Effector memory CD4-positive, alpha-beta T cell (primary cell): ENCODE measurements around the gene SLC25A33.
A peak's percentile ranks its signal among the peaks of the same experiment; 100 is the strongest.
"Not testable (repeated sequence)": the region's sequence is repeated elsewhere in the genome, so short reads cannot be mapped to it uniquely, and the experiment has no call there.

Experiments
- DNase-seq, 3 donors: peaks; one replicate each; pipeline ENCODE4 v3.0.0-alpha.2; 2020
- H3K27ac ChIP-seq: 2 replicates; pipeline ENCODE4 v1.7.0; 2013; ENCODE audit warnings: mild to moderate bottlenecking, low read length, moderate library complexity; ENCODE audit not compliant: insufficient read depth, poor library complexity, severe bottlenecking
- H3K27me3 ChIP-seq: replicated peaks from 2 replicates; pipeline ENCODE4 v1.7.0; 2013; ENCODE audit warnings: mild to moderate bottlenecking, low read length; ENCODE audit not compliant: insufficient read depth, control insufficient read depth, poor library complexity, severe bottlenecking
- H3K36me3 ChIP-seq: 2 replicates; pipeline ENCODE4 v1.7.0; 2013; ENCODE audit warnings: mild to moderate bottlenecking, low read length, moderate library complexity; ENCODE audit not compliant: control insufficient read depth, insufficient read depth
- H3K4me1 ChIP-seq: 2 replicates; pipeline ENCODE4 v1.7.0; 2013; ENCODE audit warnings: low read length, mild to moderate bottlenecking; ENCODE audit not compliant: control insufficient read depth, insufficient read depth, poor library complexity, severe bottlenecking
- H3K4me3 ChIP-seq: 2 replicates; pipeline ENCODE4 v1.7.0; 2013; ENCODE audit warnings: low read length, low read depth, mild to moderate bottlenecking; ENCODE audit not compliant: insufficient read depth, poor library complexity, severe bottlenecking
- H3K9me3 ChIP-seq: 2 replicates; pipeline ENCODE4 v1.7.0; 2013; ENCODE audit warnings: mild to moderate bottlenecking, low read length, moderate library complexity; ENCODE audit not compliant: control insufficient read depth

Gene SLC25A33

DNA sequence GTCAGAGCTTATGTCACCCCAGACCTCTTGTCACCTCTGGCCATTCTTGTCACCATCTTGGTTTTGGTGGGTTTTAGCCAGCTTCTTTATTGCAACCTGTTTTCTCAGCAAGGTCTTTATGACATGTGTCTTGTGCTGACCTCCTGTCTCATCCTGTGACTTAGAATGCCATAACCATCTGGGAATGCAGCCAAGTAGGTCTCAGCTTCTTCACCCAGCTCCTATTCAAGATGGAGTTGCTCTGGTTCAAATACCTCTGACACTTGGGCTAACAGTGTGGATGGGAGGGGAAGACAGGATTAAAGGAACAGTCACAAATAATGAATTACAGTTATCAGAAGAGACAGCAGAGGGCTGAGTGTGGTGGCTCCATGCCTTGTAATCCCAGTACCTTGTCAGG, 81.8 kb downstream of the SLC25A33 start:
- no peaks in the 10 kb centered on the region for H3K36me3 ChIP-seq
- no peaks in the 10 kb centered on the region for H3K27me3 ChIP-seq
- no peak overlapping the region for H3K27ac ChIP-seq
- H3K9me3 ChIP-seq, result no peaks in the 10 kb centered on the region
- no peak overlapping the region for H3K4me3 ChIP-seq
- DNase-seq, result no peak
- H3K4me1 ChIP-seq, result peaks cover 1% of the 10 kb centered on the region

DNA sequence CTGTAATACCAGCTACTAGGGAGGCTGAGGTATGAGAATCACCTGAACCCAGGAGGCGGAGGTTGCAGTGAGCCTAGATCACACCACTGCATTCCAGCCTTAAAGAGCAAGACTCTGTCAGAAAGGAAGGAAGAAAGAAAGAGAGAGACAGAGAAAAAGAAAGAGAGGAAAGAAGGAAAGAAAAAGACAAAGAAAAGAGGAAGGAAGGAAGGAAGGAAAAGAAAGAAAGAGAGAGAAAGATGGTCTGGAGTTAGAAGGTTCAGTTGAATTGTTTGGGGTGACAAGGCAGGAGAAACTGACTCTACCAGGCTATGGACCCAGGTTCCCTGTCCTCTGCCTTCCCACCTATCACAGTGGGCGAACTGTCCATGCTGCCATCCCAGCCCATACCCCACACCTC, 84.8 kb downstream of the SLC25A33 start:
- Histone ChIP-seq H3K4me3 (no peak overlapping the region), H3K4me1 (peaks cover 26% of the 10 kb centered on the region), H3K27me3 (no peaks in the 10 kb centered on the region), H3K27ac (no peak overlapping the region), H3K9me3 (no peaks in the 10 kb centered on the region), H3K36me3 (no peaks in the 10 kb centered on the region)
- DNase-seq, result no peak

DNA sequence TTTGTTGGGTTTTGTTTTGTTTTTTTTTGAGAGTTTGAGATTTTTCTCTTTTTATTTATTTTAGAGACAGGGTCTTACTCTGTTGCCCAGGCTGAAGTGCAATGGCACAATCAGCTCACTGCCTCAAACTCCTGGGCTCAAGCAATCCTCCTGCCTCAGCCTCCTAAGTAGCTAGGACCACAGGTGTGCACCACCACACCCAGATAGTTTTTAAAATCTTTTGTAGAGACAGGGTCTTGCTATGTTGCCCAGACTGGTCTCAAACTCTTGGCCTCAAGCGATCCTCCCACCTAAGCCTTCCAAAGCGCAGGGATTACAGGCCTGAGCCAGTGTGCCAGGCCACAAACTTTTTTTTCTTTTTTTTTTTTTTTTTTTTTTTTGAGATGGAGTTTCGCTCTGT, 85.8 kb downstream of the SLC25A33 start:
- H3K27me3 ChIP-seq, H3K36me3 ChIP-seq, H3K27ac ChIP-seq, H3K9me3 ChIP-seq, DNase-seq, H3K4me3 ChIP-seq: not testable (repeated sequence)
- peaks cover 27% of the 10 kb centered on the region for H3K4me1 ChIP-seq

DNA sequence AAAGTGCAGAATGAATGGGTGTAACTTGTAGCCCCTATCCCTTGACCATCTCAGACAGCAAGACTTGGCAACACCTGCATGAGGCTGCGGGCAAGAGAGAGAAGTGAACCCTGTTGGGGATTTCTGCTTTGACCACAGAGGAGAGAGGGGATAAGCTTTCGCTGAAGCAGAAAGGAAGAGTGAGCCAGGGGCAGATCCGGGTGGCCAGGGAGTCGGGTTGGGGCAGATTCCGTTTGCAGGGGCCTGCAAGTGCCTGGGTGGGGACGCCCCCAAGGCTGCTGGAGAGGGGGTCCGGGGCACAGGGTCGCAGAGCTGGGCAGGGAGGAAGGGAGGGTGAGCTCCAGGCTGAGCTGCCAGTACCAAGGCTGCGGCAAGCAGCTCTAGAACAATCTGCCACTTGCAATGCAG, 86.9 kb downstream of the SLC25A33 start:
- Histone ChIP-seq H3K4me3 (peak overlapping the region; percentile 52), H3K36me3 (no peaks in the 10 kb centered on the region), H3K27me3 (no peaks in the 10 kb centered on the region), H3K27ac (no peak overlapping the region), H3K4me1 (peaks cover 27% of the 10 kb centered on the region), H3K9me3 (no peaks in the 10 kb centered on the region)
- DNase-seq, result peak in 1 of 3 donors; percentile 7

DNA sequence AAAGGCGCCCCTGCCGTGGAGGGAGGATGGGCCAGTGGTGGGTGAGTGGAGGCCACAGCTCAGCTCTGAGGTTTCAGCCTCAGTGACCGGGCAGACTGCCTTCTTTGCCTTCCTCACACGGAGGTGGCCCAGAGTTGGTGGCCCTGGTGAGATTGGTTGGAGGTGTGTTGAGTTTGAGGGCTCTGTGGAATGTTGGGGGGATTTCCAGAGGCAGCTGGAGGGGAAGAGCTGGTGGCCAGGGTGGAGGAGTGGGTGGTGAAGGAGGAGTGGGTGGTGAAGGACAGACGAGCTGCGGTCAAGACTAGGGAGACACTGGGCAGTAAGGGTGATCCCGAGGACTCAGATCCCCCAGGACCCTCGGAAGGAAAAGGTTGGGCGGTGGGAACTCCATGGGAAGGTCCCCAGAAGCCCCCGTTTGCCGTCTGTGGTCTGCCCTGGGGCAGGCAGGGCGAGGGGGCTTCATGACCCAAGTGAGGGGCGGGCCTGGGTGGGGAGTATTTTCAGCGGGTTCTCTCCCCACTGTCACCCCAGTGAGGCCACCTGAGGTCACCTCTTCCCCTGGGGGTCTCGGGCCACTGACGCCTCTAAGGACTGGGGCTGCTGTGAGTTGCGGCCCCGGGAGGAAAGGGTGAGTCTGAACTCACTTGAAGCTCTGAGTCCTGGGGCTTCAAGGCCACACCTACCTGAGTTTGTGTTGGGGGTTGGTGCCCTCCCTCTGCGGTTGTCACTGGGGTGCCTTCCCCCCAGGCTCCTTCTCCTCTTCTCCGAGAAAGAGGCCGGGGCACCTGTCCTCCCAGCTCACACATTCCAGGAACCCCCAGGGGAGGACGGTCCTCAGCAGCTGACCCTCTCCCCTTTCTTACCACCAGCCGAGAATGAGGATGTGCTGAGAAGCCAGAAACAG, 89.5 kb downstream of the SLC25A33 start:
- Histone ChIP-seq H3K9me3 (no peaks in the 10 kb centered on the region), H3K4me3 (peak overlapping the region; percentile 33), H3K36me3 (no peaks in the 10 kb centered on the region), H3K4me1 (peaks cover 27% of the 10 kb centered on the region), H3K27me3 (no peaks in the 10 kb centered on the region), H3K27ac (peak overlapping the region; percentile 84)
- DNase-seq, result peak; percentile 45 to 57 (median 45)

DNA sequence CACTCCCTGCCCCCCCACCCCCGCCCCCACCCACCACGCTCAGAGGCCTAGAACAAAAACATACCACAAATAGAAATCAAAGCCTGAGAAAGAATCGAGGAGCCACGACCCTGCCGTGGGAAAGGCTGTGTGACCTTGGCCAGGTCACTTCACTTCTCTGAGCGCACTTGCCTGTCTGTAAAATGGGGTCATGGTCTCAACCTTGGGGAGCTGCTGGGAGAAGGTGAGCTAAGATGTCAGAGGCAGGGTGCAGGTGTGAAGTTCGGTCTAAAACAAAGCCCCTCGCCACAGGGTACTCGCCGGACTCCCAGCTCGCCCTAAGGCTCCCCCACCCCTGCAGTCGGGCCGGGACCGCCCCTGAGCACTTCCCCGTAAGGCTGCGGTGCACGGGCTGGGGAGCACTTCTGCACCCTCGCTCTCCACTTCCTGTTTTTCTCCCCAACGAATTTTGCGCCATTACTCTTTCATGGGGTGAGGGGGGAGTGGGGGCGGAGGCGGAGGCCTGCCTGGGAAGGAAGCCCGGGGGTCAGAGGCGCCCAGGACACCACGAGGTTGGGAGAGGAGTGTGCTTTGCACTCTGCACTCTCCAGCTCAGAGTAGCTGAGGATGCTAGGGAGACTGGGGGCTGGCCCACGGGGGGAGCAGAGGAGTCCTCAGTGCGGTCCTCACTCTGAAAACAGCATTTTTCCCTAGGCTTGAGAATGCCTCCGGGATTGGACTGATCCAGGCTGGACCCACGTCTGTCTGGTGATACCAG, 90.4 kb downstream of the SLC25A33 start:
- peaks cover 3% of the 10 kb centered on the region for H3K36me3 ChIP-seq
- no peaks in the 10 kb centered on the region for H3K27me3 ChIP-seq
- H3K27ac ChIP-seq, result peak overlapping the region; percentile 84
- DNase-seq, result peak; percentile 46 to 62 (median 55)
- no peaks in the 10 kb centered on the region for H3K9me3 ChIP-seq
- peak overlapping the region; percentile 60 for H3K4me3 ChIP-seq
- H3K4me1 ChIP-seq, result peaks cover 27% of the 10 kb centered on the region

DNA sequence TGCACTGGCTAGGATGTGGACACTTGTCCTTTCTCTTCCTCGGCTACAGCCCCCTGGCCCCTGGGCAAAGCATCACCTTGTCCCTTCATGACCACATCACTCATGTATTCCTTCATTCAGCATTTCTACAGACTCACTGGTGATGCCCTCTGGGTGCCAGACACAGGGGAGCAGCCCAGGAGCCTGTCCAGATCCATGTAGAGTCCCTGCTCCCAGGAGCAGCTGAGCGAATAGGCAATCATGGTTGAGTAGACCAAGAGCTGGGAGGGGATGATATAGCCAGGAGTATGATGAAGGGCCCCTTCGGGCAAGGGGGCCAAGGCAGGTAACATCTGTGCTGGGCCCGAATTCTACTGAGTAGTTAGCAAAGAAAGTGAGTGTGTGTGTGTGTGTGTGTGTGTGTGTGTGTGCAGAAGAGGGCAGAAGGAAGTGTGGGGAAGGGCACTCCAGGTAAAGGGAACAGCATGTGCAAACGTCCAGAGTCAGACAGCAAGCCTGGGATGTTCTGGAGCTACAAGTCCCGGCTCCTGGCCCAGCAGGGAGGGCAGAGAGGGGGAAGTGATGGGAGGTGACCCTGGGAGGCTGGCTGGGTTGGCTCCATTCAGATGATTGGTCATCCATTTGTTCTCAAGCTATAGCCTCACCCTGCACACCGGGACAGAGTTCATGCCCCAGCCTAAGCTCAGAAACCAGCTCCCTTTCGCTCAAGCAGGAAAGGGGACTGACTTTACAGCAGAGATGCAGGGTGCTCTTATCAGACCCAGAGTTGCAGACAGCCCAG, 91.3 kb downstream of the SLC25A33 start:
- no peaks in the 10 kb centered on the region for H3K9me3 ChIP-seq
- no peaks in the 10 kb centered on the region for H3K27me3 ChIP-seq
- H3K4me1 ChIP-seq, result peaks cover 27% of the 10 kb centered on the region
- peak overlapping the region; percentile 84 for H3K27ac ChIP-seq
- H3K4me3 ChIP-seq, result peak overlapping the region; percentile 60
- H3K36me3 ChIP-seq, result peaks cover 3% of the 10 kb centered on the region
- DNase-seq, result no peak

DNA sequence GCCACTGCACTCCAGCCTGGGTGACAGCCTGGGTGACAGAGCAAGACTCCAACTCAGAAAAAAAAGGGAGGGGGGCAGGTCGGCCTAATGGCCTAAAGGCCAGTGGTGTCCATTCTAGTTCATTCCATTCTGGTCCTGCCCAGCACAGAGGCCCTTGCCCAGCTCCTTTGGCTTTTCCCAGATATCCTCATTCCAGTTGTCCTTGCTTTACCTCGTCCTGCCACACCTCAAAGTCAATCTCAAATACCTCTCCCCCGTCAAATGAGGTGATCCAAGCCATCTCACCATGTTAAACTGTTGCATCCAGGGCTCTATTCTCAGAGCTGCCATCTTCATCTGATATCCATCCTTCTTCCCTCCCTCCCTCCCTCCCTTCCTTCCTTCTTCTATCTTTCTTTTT, 92.3 kb downstream of the SLC25A33 start:
- Histone ChIP-seq H3K9me3 (no peaks in the 10 kb centered on the region), H3K27me3 (no peaks in the 10 kb centered on the region), H3K4me1 (peaks cover 22% of the 10 kb centered on the region), H3K4me3 (no peak overlapping the region), H3K27ac (no peak overlapping the region), H3K36me3 (peaks cover 3% of the 10 kb centered on the region)
- no peak for DNase-seq

DNA sequence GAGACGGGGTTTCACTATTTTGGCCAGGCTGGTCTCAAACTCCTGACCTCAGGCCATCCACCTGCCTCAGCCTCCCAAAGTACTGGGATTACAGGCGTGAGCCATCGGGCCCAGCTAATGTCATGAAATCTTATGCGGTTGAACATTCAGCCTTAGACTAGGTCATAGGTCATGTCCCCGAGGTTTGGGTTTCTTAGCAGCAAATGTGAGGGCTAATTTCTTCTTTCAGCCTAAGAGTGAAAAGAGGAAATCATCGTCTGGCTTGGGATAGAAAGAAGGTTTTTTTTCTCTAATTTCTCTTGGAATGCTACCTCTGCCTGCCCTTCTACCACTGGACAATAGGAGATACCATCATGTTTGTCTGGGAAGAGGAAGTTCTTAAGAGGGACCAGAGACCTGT, 94.2 kb downstream of the SLC25A33 start:
- peaks cover 3% of the 10 kb centered on the region for H3K36me3 ChIP-seq
- no peaks in the 10 kb centered on the region for H3K27me3 ChIP-seq
- no peak overlapping the region for H3K27ac ChIP-seq
- no peak for DNase-seq
- no peak overlapping the region for H3K4me3 ChIP-seq
- peaks cover 7% of the 10 kb centered on the region for H3K4me1 ChIP-seq
- no peaks in the 10 kb centered on the region for H3K9me3 ChIP-seq
